ENCODE data around the gene P3H1.
A peak's percentile ranks its signal among the peaks of the same experiment; 100 is the strongest.

Gene P3H1

GRCh38 chr1:42747125-42747524 lies 19.7 kb downstream of the P3H1 start:
- CTCF ChIA-PET, result interaction anchor here (0.6 to 2.0 kb wide), 17 partner anchors 9 to 1668 kb away, joined by 3 to 6 read pairs (median 3); no protein-coding TSS in a partner anchor
- no peak overlapping the region for H3K4me3 ChIP-seq (ENCODE audit: low read depth, low read length)
- no peak for TF ChIP-seq RBAK (tag by site-specific recombination; IDR thresholded peaks at IDR 0.05)
- TF ChIP-seq TRIM28 (IDR thresholded peaks at IDR 0.05; ENCODE audit: borderline replicate concordance, low read length), result no peak
- TF ChIP-seq ZNF747 (tag by site-specific recombination; IDR thresholded peaks at IDR 0.05), result no peak
- peak; percentile 53; the same call in 1 of the 2 replicates for TF ChIP-seq ZNF341 (tag by site-specific recombination; IDR thresholded peaks at IDR 0.05; ENCODE audit: low read depth)
- TF ChIP-seq OVOL3 (tag by site-specific recombination; IDR thresholded peaks at IDR 0.05), result no peak
- no peak for TF ChIP-seq IKZF3 (tag by site-specific recombination; IDR thresholded peaks at IDR 0.05)
- no peak for TF ChIP-seq KLF8 (tag by site-specific recombination; IDR thresholded peaks at IDR 0.05)
- TF ChIP-seq KLF16 (tag by site-specific recombination; IDR thresholded peaks at IDR 0.05), result no peak
- TF ChIP-seq ZNF2 (tag by site-specific recombination; IDR thresholded peaks at IDR 0.05), result 0 out of 2 replicates have a peak, but pooled peaks have one; percentile 48
- no peak for TF ChIP-seq ZNF16 (tag by site-specific recombination; IDR thresholded peaks at IDR 0.05; ENCODE audit: low read depth)
- no peak for TF ChIP-seq ZNF221 (tag by site-specific recombination; IDR thresholded peaks at IDR 0.05; ENCODE audit: borderline replicate concordance)
- peak; percentile 73 for TF ChIP-seq CTCF (tag by site-specific recombination; IDR thresholded peaks at IDR 0.05)
- TF ChIP-seq ZNF654 (tag by site-specific recombination; IDR thresholded peaks at IDR 0.05; ENCODE audit: low read depth), result peak; percentile 54
- TF ChIP-seq HOXA7 (CRISPR knock-in tag; IDR thresholded peaks at IDR 0.05; ENCODE audit: borderline replicate concordance), result no peak
- no peak for TF ChIP-seq ZNF596 (tag by site-specific recombination; IDR thresholded peaks at IDR 0.05)
- no peak for TF ChIP-seq KLF10 (tag by site-specific recombination; IDR thresholded peaks at IDR 0.05)
- TF ChIP-seq ZBTB44 (tag by site-specific recombination; IDR thresholded peaks at IDR 0.05), result no peak
- peak; percentile 87 for TF ChIP-seq ZNF394 (tag by site-specific recombination; IDR thresholded peaks at IDR 0.05; ENCODE audit: borderline replicate concordance)
- TF ChIP-seq, protein P1, sequence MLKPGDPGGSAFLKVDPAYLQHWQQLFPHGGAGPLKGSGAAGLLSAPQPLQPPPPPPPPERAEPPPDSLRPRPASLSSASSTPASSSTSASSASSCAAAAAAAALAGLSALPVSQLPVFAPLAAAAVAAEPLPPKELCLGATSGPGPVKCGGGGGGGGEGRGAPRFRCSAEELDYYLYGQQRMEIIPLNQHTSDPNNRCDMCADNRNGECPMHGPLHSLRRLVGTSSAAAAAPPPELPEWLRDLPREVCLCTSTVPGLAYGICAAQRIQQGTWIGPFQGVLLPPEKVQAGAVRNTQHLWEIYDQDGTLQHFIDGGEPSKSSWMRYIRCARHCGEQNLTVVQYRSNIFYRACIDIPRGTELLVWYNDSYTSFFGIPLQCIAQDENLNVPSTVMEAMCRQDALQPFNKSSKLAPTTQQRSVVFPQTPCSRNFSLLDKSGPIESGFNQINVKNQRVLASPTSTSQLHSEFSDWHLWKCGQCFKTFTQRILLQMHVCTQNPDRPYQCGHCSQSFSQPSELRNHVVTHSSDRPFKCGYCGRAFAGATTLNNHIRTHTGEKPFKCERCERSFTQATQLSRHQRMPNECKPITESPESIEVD (tag by site-specific recombination; IDR thresholded peaks at IDR 0.05), result no peak
- H3K9me3 ChIP-seq (ENCODE audit: control insufficient read depth, insufficient read depth, low read depth, low read length), result no peaks in the 10 kb centered on the region
- peaks cover 0 to 58% of the 10 kb centered on the region in 2 experiments; a peak in 2 of 3 replicates for H3K36me3 ChIP-seq (ENCODE audit: control insufficient read depth in 2 of 2, insufficient read depth in 1 of 2, low read length in 2 of 2)
- H3K4me1 ChIP-seq (ENCODE audit: control insufficient read depth, insufficient read depth, low read length), result no peaks in the 10 kb centered on the region
- H3K27ac ChIP-seq (ENCODE audit: extremely low read depth, low read depth, low read length), result no peak overlapping the region
- POLR2A ChIA-PET, result interaction anchor here (0.9 kb wide), 1 partner anchor 177 kb away, joined by 6 read pairs; no protein-coding TSS in a partner anchor

DNA sequence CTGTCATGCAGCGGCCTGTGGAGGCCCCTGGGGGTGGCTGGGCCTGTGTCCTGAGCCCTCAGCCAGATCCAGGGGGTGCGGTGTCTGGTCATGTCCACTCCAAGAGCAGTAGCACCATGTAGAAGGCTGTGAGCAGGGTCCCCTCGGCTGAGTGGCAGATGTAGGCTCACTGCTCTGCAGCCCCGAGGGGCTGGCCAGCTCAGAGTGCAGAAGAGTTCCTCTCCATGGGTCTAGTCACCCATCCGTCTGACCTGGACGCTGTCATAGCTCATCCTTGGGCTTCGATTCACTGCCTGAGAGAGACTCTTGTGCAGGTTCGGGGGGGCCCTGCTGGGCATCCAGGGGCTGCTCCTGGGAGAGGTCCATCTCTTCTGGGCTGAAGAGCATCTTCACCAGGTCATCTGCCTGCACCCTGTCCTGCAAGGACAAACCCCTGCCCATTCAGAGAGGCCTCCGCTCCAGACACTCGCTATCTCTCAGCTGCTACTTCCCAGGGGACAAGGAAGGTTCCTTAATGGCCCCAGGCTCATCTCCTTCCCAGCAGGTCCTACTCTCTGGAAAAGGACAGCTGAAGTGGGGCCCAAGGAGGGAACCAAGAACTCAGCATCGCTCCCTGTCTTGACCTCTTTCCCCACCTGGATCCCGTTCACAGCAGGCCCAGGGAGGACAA lies 20.3 kb downstream of the P3H1 start:
- no peaks in the 10 kb centered on the region for H3K9me3 ChIP-seq (ENCODE audit: control insufficient read depth, insufficient read depth, low read depth, low read length)
- H3K27ac ChIP-seq (ENCODE audit: extremely low read depth, low read depth, low read length), result no peak overlapping the region
- CTCF ChIA-PET, result interaction anchor here (0.6 to 2.0 kb wide), 15 partner anchors 9 to 1669 kb away, joined by 3 to 6 read pairs (median 3); no protein-coding TSS in a partner anchor
- no peaks in the 10 kb centered on the region for H3K4me1 ChIP-seq (ENCODE audit: control insufficient read depth, insufficient read depth, low read length)
- POLR2A ChIA-PET, result no interaction called here
- TF ChIP-seq ZNF362 (tag by site-specific recombination; IDR thresholded peaks at IDR 0.05) (no peak), SP7 (tag by site-specific recombination; IDR thresholded peaks at IDR 0.05) (no peak), KLF17 (tag by site-specific recombination; IDR thresholded peaks at IDR 0.05) (no peak), ZNF248 (tag by site-specific recombination; IDR thresholded peaks at IDR 0.05) (no peak), ZNF239 (tag by site-specific recombination; IDR thresholded peaks at IDR 0.05) (no peak), PATZ1 (tag by site-specific recombination; IDR thresholded peaks at IDR 0.05) (no peak)
- no peak overlapping the region for H3K4me3 ChIP-seq (ENCODE audit: low read depth, low read length)
- H3K36me3 ChIP-seq (ENCODE audit: control insufficient read depth in 2 of 2, insufficient read depth in 1 of 2, low read length in 2 of 2), result peaks cover 0 to 52% of the 10 kb centered on the region in 2 experiments; a peak in 2 of 3 replicates
